OCI-LY7 (cell line): Measurements from ENCODE around the gene NACAD. TPM values are rescaled to one million over a fixed set of nuclear protein-coding genes. Genes with fewer than 3 reads are reported as not detected.
A peak's percentile ranks its signal among the peaks of the same experiment; 100 is the strongest.

Experiments used
- BruUV-seq: library from RNA; stranded (reverse); fragments of 400-500 nt; replicated peaks from 2 replicates; lab custom pipeline; 2021; lab: Mats Ljungman, UMichigan
- CTCF ChIA-PET: fragments of 300-600 bp; sonication (Branson Sonifier 250); formaldehyde crosslinking; loops from one replicate; lab custom pipeline; 2022; ENCODE audit warnings: antibody characterized with exemption; ENCODE audit not compliant: unreplicated experiment; lab: Charles Lee
- POLR2A ChIA-PET: fragments of 300-600 bp; sonication (Branson Sonifier 250); formaldehyde crosslinking; loops from one replicate; lab custom pipeline; 2022; ENCODE audit warnings: antibody characterized with exemption; lab: Charles Lee
- DNase-seq: peaks from one replicate; pipeline ENCODE4 v3.0.0-alpha.2; 2015; ENCODE audit warnings: low spot score
- H2AFZ ChIP-seq: fragments of 200-600 bp; sonication (generic), shearing (Covaris generic); 2 replicates; pipeline ENCODE4 v1.6.1; 2014; ENCODE audit warnings: mild to moderate bottlenecking, antibody characterized with exemption, low read length, moderate library complexity
- H3K27ac ChIP-seq: fragments of 200-600 bp; sonication (generic); 2 replicates; pipeline ENCODE4 v1.5.1; 2014; ENCODE audit warnings: mixed run types, low read depth, mild to moderate bottlenecking, moderate library complexity, low read length, inconsistent platforms; ENCODE audit not compliant: poor library complexity, severe bottlenecking
- H3K36me3 ChIP-seq: fragments of 200-600 bp; sonication (generic); 2 replicates; pipeline ENCODE4 v1.6.1; 2014; ENCODE audit warnings: mild to moderate bottlenecking, antibody characterized with exemption, low read length, moderate library complexity, mixed read lengths; ENCODE audit not compliant: insufficient read depth
- H3K4me1 ChIP-seq: fragments of 200-600 bp; sonication (generic); 2 replicates; pipeline ENCODE4 v1.5.1; 2014; ENCODE audit warnings: mild to moderate bottlenecking, low read length; ENCODE audit not compliant: insufficient read depth, poor library complexity, severe bottlenecking
- H3K4me2 ChIP-seq: fragments of 200-600 bp; sonication (generic); 2 replicates; pipeline ENCODE4 v1.6.1; 2014; ENCODE audit warnings: mild to moderate bottlenecking, low read length
- H3K4me3 ChIP-seq: fragments of 200-600 bp; sonication (generic); 2 replicates; pipeline ENCODE4 v1.5.1; 2014; ENCODE audit warnings: mild to moderate bottlenecking, low read depth, low read length; ENCODE audit not compliant: poor library complexity, severe bottlenecking
- H3K79me2 ChIP-seq: fragments of 200-600 bp; sonication (generic); 2 replicates; pipeline ENCODE4 v1.6.1; 2016; ENCODE audit warnings: low read depth, mild to moderate bottlenecking, low read length, moderate library complexity, mixed read lengths; ENCODE audit not compliant: insufficient read depth
- H3K9me2 ChIP-seq: fragments of 200-600 bp; sonication (generic); 2 replicates; pipeline ENCODE4 v1.6.1; 2016; ENCODE audit warnings: mild to moderate bottlenecking, low read length, mixed read lengths; ENCODE audit not compliant: insufficient read depth
- H3K9me3 ChIP-seq: fragments of 200-600 bp; sonication (generic); 2 replicates; pipeline ENCODE4 v1.6.1; 2014; ENCODE audit warnings: mild to moderate bottlenecking, mixed run types, low read length, mixed read lengths
- H4K20me1 ChIP-seq: fragments of 200-600 bp; sonication (generic); 2 replicates; pipeline ENCODE4 v1.6.1; 2014; ENCODE audit warnings: mild to moderate bottlenecking, antibody characterized with exemption, low read length, moderate library complexity, mixed read lengths; ENCODE audit not compliant: insufficient read depth
- EZH2phosphoT487 ChIP-seq: fragments of 200-600 bp; sonication (generic); IDR thresholded peaks from 2 replicates; pipeline ENCODE4 v1.6.1; 2018; ENCODE audit warnings: low read depth, borderline replicate concordance, mild to moderate bottlenecking, mixed run types, antibody characterized with exemption, low read length, moderate library complexity, mixed read lengths
- intact Hi-C: fragments of 100-400 bp; cut with micrococcal nuclease; formaldehyde crosslinking; loops from one replicate; pipeline ENCODE4 v1.10.0; 2022; ENCODE audit not compliant: unreplicated experiment
- total RNA-seq, 2 experiments: library from RNA; depleted of rRNA in 1 of 2; stranded (reverse); fragments of >200 nt in 1 of 2; shearing (Covaris generic) in 1 of 2; gene quantifications; 2 replicates each; pipeline ENCODE4 v1.2.3, GENCODE V29; 2014 to 2022
- TF ChIP-seq, protein P1 (sequence below): fragments of 200-600 bp; sonication (generic); conservative IDR thresholded peaks from 2 replicates; pipeline ENCODE4 v1.5.1; 2014; ENCODE audit warnings: mild to moderate bottlenecking, antibody characterized with exemption, low read length, moderate library complexity, mixed read lengths

NACAD gene
- total RNA-seq, 2 experiments from 2014 or later = not detected

DNA sequence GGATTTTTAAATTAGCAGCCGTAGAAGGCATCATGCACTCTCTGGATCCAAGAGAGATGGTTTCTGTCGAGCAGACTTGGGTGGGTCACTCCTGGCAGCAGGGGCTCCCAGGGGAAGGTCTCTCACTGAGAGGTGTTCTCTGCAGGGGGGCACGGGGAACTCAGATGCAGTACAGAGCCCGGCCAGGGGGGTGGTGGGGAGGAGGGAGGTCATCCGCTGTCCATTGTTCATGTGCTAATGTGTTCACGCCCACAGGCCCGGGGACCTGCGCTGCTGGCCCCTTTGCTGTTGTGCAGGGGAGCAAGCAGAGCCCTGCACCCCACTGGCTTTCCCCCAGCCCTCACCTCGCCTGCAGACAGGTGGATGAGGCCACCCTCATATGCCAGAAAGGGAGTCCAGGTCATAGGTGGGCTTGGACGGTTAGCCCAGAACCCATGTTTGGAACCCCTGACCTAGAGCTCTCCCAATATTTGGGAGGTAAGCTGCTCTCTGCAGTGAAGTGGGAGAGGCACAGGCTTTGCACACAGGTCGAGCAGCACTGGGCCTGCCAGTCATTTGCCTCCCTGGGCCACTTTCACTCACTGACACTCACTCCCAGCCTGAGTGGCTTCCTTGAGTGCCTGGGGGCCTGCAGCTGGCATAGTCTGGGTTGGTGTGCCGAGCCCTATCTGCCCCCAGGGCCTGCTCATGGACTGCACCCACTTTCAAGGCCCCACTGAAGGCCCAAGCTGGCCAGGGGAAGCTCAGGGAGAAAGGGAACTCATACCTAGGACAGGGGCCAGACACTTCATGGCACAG, 35.3 kb upstream of the NACAD start:
- intact Hi-C loops = no loop called here
- no peak overlapping the region for H3K4me3 ChIP-seq
- no peaks in the 10 kb centered on the region for H3K36me3 ChIP-seq
- H3K4me2 ChIP-seq = no peak overlapping the region
- H3K27ac ChIP-seq = no peak overlapping the region
- no peak for TF ChIP-seq EZH2phosphoT487
- TF ChIP-seq, protein P1, sequence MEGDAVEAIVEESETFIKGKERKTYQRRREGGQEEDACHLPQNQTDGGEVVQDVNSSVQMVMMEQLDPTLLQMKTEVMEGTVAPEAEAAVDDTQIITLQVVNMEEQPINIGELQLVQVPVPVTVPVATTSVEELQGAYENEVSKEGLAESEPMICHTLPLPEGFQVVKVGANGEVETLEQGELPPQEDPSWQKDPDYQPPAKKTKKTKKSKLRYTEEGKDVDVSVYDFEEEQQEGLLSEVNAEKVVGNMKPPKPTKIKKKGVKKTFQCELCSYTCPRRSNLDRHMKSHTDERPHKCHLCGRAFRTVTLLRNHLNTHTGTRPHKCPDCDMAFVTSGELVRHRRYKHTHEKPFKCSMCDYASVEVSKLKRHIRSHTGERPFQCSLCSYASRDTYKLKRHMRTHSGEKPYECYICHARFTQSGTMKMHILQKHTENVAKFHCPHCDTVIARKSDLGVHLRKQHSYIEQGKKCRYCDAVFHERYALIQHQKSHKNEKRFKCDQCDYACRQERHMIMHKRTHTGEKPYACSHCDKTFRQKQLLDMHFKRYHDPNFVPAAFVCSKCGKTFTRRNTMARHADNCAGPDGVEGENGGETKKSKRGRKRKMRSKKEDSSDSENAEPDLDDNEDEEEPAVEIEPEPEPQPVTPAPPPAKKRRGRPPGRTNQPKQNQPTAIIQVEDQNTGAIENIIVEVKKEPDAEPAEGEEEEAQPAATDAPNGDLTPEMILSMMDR = no peak
- CTCF ChIA-PET = no interaction called here
- no TSS peak for BruUV-seq
- POLR2A ChIA-PET = interaction anchor here (0.6 to 2.2 kb wide), 5 partner anchors 10 to 370 kb away, joined by 3 to 7 read pairs (median 3); partner anchors contain the start of gene TBRG4
- no peaks in the 10 kb centered on the region for H3K79me2 ChIP-seq
- no peaks in the 10 kb centered on the region for H3K9me2 ChIP-seq
- H3K4me1 ChIP-seq = peaks cover 9% of the 10 kb centered on the region
- H2AFZ ChIP-seq = peak overlapping the region; percentile 59
- H4K20me1 ChIP-seq = no peaks in the 10 kb centered on the region
- H3K9me3 ChIP-seq = no peaks in the 10 kb centered on the region
- no peak for DNase-seq

DNA sequence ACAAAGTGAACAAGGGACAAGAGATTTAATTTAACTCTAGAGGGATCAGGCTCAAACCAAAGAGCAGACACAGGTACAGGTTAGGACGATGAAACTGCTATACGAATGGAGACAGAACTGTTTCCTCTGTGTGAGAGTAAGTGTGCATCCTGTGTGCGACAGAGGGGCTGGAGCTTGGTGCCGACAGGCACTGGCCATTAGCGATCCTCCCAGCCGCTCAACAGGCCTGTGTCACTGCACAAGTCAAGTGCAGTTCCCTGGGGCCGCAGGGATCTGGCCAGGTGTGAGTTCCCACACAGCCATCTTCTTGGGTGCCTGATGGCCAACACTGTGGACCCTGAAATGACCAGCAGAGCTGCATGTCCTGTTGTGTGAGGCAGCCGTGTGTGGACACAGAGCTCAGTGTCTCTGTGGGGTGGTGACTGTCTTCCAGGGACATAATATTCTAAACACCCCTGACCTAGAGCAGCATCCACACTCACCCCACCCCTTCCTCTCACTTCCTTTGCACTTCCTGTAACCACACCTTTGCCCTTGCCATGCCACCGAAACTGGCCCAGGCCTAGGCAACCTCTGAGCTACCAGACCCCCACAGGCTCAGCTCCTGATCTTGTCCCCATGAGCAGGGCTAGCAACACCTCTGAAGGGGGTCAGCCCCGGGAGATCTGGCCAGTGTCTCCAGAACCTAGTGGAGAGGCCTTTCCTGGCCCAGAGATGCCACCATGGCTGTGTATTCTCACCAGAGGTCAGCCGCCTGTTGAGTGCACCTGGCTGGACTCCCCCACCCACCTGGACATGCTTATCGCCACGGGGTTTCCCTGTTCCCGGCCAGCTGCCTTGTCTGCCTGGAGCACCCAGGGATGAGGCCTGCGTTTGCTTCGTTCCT, 34.4 kb upstream of the NACAD start:
- Histone ChIP-seq H3K4me2 (no peak overlapping the region), H2AFZ (peak overlapping the region; percentile 59), H3K79me2 (no peaks in the 10 kb centered on the region), H3K9me3 (no peaks in the 10 kb centered on the region), H3K27ac (no peak overlapping the region), H3K9me2 (no peaks in the 10 kb centered on the region), H3K4me1 (peaks cover 18% of the 10 kb centered on the region), H4K20me1 (no peaks in the 10 kb centered on the region), H3K36me3 (no peaks in the 10 kb centered on the region), H3K4me3 (no peak overlapping the region)
- intact Hi-C loops = no loop called here
- no TSS peak for BruUV-seq
- CTCF ChIA-PET = no interaction called here
- TF ChIP-seq EZH2phosphoT487 = no peak
- TF ChIP-seq, protein P1 = no peak
- no peak for DNase-seq
- POLR2A ChIA-PET = interaction anchor here (0.6 to 2.2 kb wide), 4 partner anchors 9 to 141 kb away, joined by 3 to 7 read pairs (median 3); partner anchors contain the start of gene TBRG4
